K562 (cell line): ENCODE data around the gene CYRIA. TPM values are rescaled to one million over a fixed set of nuclear protein-coding genes. Genes with fewer than 3 reads are reported as not detected.

Experiments
- CBFB ChIP-seq: sonication (generic); formaldehyde crosslinking; IDR thresholded peaks from 2 replicates; pipeline ENCODE4 v1.4.0; 2020; ENCODE audit warnings: mild to moderate bottlenecking, missing genetic modification reagents
- DEAF1 ChIP-seq: fragments of 450-650 bp; formaldehyde crosslinking; IDR thresholded peaks from 2 replicates; pipeline ENCODE4 v1.4.0; 2020; ENCODE audit warnings: mild to moderate bottlenecking, moderate library complexity
- EGR1 ChIP-seq: fragments of 450-650 bp; conservative IDR thresholded peaks from 2 replicates; pipeline ENCODE4 v1.6.1; 2017; ENCODE audit warnings: mild to moderate bottlenecking
- FOXK2 ChIP-seq, 2 experiments: fragments of 450-650 bp; IDR thresholded peaks in 1 of 2; conservative IDR thresholded peaks in 1 of 2; 2 replicates each; pipeline ENCODE4 v1.6.1; 2016; ENCODE audit warnings: low read depth in 2 of 2, mild to moderate bottlenecking in 1 of 2
- SUPT5H ChIP-seq: fragments of 450-650 bp; IDR thresholded peaks from 2 replicates; pipeline ENCODE4 v1.6.1; 2016
- TEAD4 ChIP-seq, 2 experiments: sonication (generic) in 1 of 2; formaldehyde crosslinking in 1 of 2; IDR thresholded peaks; 2 replicates each; pipeline versions ENCODE4 v1.6.1 to v1.8.0; 2012 to 2022; ENCODE audit warnings: borderline replicate concordance in 1 of 2, inconsistent platforms in 1 of 2, low read length in 1 of 2, mild to moderate bottlenecking in 1 of 2, missing genetic modification reagents in 1 of 2
- ZBTB7A ChIP-seq: IDR thresholded peaks from 2 replicates; pipeline ENCODE4 v1.6.1; 2011; ENCODE audit warnings: low read depth, mild to moderate bottlenecking, low read length, moderate library complexity, borderline replicate concordance; ENCODE audit not compliant: control insufficient read depth
- ZNF140 ChIP-seq: fragments of 250-450 bp; sonication (Bioruptor Pico); IDR thresholded peaks from 2 replicates; pipeline ENCODE4 v1.8.0; 2021; ENCODE audit warnings: moderate library complexity, mild to moderate bottlenecking, inconsistent platforms
- ZNF277 ChIP-seq: fragments of 250-450 bp; sonication (Bioruptor Pico); IDR thresholded peaks from 2 replicates; pipeline ENCODE4 v1.8.0; 2022; ENCODE audit warnings: inconsistent platforms, mild to moderate bottlenecking, moderate library complexity, borderline replicate concordance
- ZNF57 ChIP-seq: fragments of 450-650 bp; formaldehyde crosslinking; IDR thresholded peaks from 2 replicates; pipeline ENCODE4 v1.4.0; 2020; ENCODE audit warnings: mild to moderate bottlenecking, moderate library complexity
- ZSCAN32 ChIP-seq: fragments of 450-650 bp; formaldehyde crosslinking; IDR thresholded peaks from 2 replicates; pipeline ENCODE4 v1.4.0; 2020; ENCODE audit warnings: mild to moderate bottlenecking, moderate library complexity
- polyA plus RNA-seq, 8 experiments: library from polyadenylated mRNA; depleted of rRNA in 4 of 8; stranded (reverse) in 5 of 8; unstranded in 3 of 8; fragments of >200 nt; fragmentation: Nextera tagmentation in 2 of 8; fragmentation: Illumina TruSeq in 1 of 8; extraction: Ambion mirVana in 2 of 8; extraction: Trizol in 1 of 8; gene quantifications; 2 replicates each; pipeline versions ENCODE4 v1.2.1 to v1.2.3, GENCODE V29; 2011 to 2014; ENCODE audit warnings: inconsistent platforms in 1 of 8, missing spikeins in 1 of 8
- total RNA-seq, 7 experiments: library from RNA; depleted of rRNA in 6 of 7; stranded (reverse); fragments of >200 nt in 6 of 7; fragmentation: Illumina TruSeq in 2 of 7; extraction: Trizol in 2 of 7; gene quantifications; 2 replicates each; pipeline versions ENCODE4 v1.2.1 to v1.2.3, GENCODE V29; 2011 to 2021; ENCODE audit warnings: low replicate concordance in 1 of 7
- TF ChIP-seq, protein P1 (sequence below): fragments of 450-650 bp; IDR thresholded peaks from 2 replicates; pipeline ENCODE4 v1.6.1; 2016; ENCODE audit warnings: borderline replicate concordance
- TF ChIP-seq, protein P2 (sequence below), 2 experiments: fragments of 450-650 bp; IDR thresholded peaks; 2 replicates each; pipeline ENCODE4 v1.6.1; 2018; ENCODE audit warnings: mild to moderate bottlenecking in 2 of 2, low read depth in 1 of 2; ENCODE audit not compliant: partially characterized antibody in 2 of 2
- TF ChIP-seq, protein P3 (sequence below), 2 experiments: fragments of 450-650 bp in 1 of 2; sonication (generic) in 1 of 2; formaldehyde crosslinking; conservative IDR thresholded peaks; 2 replicates each; pipeline versions ENCODE4 v1.4.0 to v1.8.1; 2020 to 2022; ENCODE audit warnings: mild to moderate bottlenecking in 1 of 2, missing genetic modification reagents in 1 of 2

Gene CYRIA
- total and polyA plus RNA-seq, 9 of the 15 experiments (the other 6 are each of a cell fraction or from before 2014, with no cell fraction given): 0.84 to 5.6 (median 3.0) TPM

DNA sequence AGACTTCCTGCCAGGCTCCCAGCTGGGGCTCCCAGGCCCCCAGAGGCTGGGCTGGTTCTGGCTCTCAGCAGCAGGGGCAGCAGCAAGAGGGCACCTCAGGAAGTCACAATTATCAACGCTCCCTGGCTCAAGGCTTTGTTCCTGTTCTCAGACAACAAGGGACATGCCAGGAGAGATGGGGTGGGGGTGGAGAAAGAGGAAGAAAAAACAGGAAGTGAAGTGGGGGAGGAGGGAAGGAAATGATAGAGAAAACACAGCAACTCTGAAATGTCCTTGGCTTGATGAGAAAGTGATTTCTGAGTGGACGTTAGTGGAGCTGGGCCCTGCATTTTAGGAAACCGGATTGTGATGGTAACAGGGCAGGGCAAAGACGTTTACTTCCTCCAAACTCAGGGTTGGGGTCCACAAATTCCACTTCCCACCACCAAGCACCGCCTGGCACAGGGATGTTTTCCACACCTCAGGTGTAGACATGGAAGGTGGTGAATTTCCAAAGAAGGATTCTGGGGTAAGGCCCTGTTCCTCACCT, 40.4 kb downstream of the CYRIA start (continued):
- no peak for TF ChIP-seq ZNF277
- peak; percentile 82 to 92 for TF ChIP-seq FOXK2 (conservative IDR thresholded peaks at IDR 0.05 in 1 of 2, IDR thresholded peaks at IDR 0.05 in 1 of 2; ENCODE audit: low read depth in 2 of 2)
- TF ChIP-seq, protein P1, sequence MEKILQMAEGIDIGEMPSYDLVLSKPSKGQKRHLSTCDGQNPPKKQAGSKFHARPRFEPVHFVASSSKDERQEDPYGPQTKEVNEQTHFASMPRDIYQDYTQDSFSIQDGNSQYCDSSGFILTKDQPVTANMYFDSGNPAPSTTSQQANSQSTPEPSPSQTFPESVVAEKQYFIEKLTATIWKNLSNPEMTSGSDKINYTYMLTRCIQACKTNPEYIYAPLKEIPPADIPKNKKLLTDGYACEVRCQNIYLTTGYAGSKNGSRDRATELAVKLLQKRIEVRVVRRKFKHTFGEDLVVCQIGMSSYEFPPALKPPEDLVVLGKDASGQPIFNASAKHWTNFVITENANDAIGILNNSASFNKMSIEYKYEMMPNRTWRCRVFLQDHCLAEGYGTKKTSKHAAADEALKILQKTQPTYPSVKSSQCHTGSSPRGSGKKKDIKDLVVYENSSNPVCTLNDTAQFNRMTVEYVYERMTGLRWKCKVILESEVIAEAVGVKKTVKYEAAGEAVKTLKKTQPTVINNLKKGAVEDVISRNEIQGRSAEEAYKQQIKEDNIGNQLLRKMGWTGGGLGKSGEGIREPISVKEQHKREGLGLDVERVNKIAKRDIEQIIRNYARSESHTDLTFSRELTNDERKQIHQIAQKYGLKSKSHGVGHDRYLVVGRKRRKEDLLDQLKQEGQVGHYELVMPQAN: no peak
- TF ChIP-seq CBFB (CRISPR knock-in tag): no peak
- peak; percentile 30; the same call in 1 of the 2 replicates for TF ChIP-seq TEAD4 (IDR thresholded peaks at IDR 0.05; ENCODE audit: low read length)
- no peak for TF ChIP-seq TEAD4 (CRISPR knock-in tag; IDR thresholded peaks at IDR 0.05; ENCODE audit: borderline replicate concordance)
- no peak for TF ChIP-seq SUPT5H
- TF ChIP-seq ZSCAN32 (CRISPR knock-in tag): no peak
- TF ChIP-seq, protein P2, sequence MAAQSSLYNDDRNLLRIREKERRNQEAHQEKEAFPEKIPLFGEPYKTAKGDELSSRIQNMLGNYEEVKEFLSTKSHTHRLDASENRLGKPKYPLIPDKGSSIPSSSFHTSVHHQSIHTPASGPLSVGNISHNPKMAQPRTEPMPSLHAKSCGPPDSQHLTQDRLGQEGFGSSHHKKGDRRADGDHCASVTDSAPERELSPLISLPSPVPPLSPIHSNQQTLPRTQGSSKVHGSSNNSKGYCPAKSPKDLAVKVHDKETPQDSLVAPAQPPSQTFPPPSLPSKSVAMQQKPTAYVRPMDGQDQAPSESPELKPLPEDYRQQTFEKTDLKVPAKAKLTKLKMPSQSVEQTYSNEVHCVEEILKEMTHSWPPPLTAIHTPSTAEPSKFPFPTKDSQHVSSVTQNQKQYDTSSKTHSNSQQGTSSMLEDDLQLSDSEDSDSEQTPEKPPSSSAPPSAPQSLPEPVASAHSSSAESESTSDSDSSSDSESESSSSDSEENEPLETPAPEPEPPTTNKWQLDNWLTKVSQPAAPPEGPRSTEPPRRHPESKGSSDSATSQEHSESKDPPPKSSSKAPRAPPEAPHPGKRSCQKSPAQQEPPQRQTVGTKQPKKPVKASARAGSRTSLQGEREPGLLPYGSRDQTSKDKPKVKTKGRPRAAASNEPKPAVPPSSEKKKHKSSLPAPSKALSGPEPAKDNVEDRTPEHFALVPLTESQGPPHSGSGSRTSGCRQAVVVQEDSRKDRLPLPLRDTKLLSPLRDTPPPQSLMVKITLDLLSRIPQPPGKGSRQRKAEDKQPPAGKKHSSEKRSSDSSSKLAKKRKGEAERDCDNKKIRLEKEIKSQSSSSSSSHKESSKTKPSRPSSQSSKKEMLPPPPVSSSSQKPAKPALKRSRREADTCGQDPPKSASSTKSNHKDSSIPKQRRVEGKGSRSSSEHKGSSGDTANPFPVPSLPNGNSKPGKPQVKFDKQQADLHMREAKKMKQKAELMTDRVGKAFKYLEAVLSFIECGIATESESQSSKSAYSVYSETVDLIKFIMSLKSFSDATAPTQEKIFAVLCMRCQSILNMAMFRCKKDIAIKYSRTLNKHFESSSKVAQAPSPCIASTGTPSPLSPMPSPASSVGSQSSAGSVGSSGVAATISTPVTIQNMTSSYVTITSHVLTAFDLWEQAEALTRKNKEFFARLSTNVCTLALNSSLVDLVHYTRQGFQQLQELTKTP (IDR thresholded peaks at IDR 0.05; ENCODE audit: low read depth in 1 of 2, partially characterized antibody in 2 of 2): peak in 1 of 2 experiments; percentile 59
- TF ChIP-seq, protein P3, sequence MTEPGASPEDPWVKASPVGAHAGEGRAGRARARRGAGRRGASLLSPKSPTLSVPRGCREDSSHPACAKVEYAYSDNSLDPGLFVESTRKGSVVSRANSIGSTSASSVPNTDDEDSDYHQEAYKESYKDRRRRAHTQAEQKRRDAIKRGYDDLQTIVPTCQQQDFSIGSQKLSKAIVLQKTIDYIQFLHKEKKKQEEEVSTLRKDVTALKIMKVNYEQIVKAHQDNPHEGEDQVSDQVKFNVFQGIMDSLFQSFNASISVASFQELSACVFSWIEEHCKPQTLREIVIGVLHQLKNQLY (CRISPR knock-in tag; conservative IDR thresholded peaks at IDR 0.05): no peak
- TF ChIP-seq ZNF57 (CRISPR knock-in tag): no peak
- TF ChIP-seq ZBTB7A: no peak
- TF ChIP-seq DEAF1: no peak
- peak; percentile 59; the same call in 1 of the 2 replicates for TF ChIP-seq EGR1
- TF ChIP-seq ZNF140 (CRISPR knock-in tag): no peak
